Activated CD8-positive, alpha-beta T cell treated with anti-CD3 and anti-CD28 coated beads for 36 hours (primary cell): ENCODE data around the gene TTC16. TPM values are rescaled to one million over a fixed set of nuclear protein-coding genes. Genes with fewer than 3 reads are reported as not detected.
"Not testable (repeated sequence)": the region's sequence is repeated elsewhere in the genome, so short reads cannot be mapped to it uniquely, and the experiment has no call there.

ENCODE experiments used
- ATAC-seq: fragments of 200-7000 bp; cut with Tn5 transposase; one replicate; pipeline ENCODE4 v1.10.0; 2021; ENCODE audit warnings: mild to moderate bottlenecking, moderate library complexity
- CTCF ChIA-PET: fragments of 350-600 bp; sonication (Branson Sonifier 250); formaldehyde crosslinking; loops from one replicate; lab custom pipeline; 2021; ENCODE audit warnings: antibody characterized with exemption; lab: Charles Lee
- POLR2A ChIA-PET: fragments of 350-600 bp; sonication (Branson Sonifier 250); formaldehyde crosslinking; loops from one replicate; lab custom pipeline; 2021; ENCODE audit warnings: antibody characterized with exemption; lab: Charles Lee
- DNase-seq: peaks from one replicate; pipeline ENCODE4 v3.0.0-alpha.2; 2020
- H3K27ac Mint-ChIP-seq: one replicate; pipeline ENCODE4 v1.8.0; 2021; ENCODE audit warnings: mild to moderate bottlenecking, mixed read lengths
- H3K27me3 Mint-ChIP-seq: one replicate; pipeline ENCODE4 v1.8.0; 2021; ENCODE audit warnings: mixed read lengths
- H3K36me3 Mint-ChIP-seq: one replicate; pipeline ENCODE4 v1.8.0; 2021; ENCODE audit warnings: low read depth, mixed read lengths
- H3K4me1 Mint-ChIP-seq: one replicate; pipeline ENCODE4 v1.8.0; 2021; ENCODE audit warnings: low read depth, mixed read lengths
- H3K4me3 Mint-ChIP-seq: one replicate; pipeline ENCODE4 v1.8.0; 2021; ENCODE audit warnings: mild to moderate bottlenecking, moderate library complexity, mixed read lengths
- H3K9me3 Mint-ChIP-seq: one replicate; pipeline ENCODE4 v1.8.0; 2021; ENCODE audit warnings: mixed read lengths
- CTCF ChIP-seq: fragments of 200-600 bp; IDR thresholded peaks from one replicate; pipeline ENCODE4 v1.8.0; 2022; ENCODE audit warnings: antibody characterized with exemption, mild to moderate bottlenecking
- intact Hi-C: fragments of 100-400 bp; cut with micrococcal nuclease; formaldehyde crosslinking; loops from one replicate; pipeline ENCODE4 v1.10.0; 2022
- total RNA-seq, 2 experiments: library from RNA; stranded (reverse); gene quantifications; one replicate each; pipeline ENCODE4 v1.2.3, GENCODE V29; 2021

Gene TTC16
- total RNA-seq, 2 experiments from 2014 or later, result 2.1 to 2.3 TPM

GRCh38 chr9:127780126-127780885 lies 64.4 kb downstream of the TTC16 start:
- POLR2A ChIA-PET, result interaction anchor here (0.7 to 3.7 kb wide), 5 partner anchors 9 to 335 kb away, joined by 3 to 35 read pairs (median 4); partner anchors contain the start of genes LRSAM1 and RPL12
- Mint-ChIP-seq H3K4me1 (peaks cover 51% of the 10 kb centered on the region), H3K9me3 (no peaks in the 10 kb centered on the region), H3K4me3 (peak overlapping the region; percentile 10), H3K27me3 (no peaks in the 10 kb centered on the region), H3K36me3 (peaks cover 19% of the 10 kb centered on the region), H3K27ac (peak overlapping the region; percentile 99)
- DNase-seq (no peak), ATAC-seq (no peak)
- TF ChIP-seq CTCF, result no peak
- CTCF ChIA-PET, result interaction anchor here (1.3 to 10.7 kb wide), 2 partner anchors 11 to 141 kb away, joined by 3 to 144 read pairs; no protein-coding TSS in a partner anchor
- intact Hi-C loops, result loop anchor here (5.0 kb wide), 2 partner anchors 43 to 137 kb away; partner anchors contain the start of genes ST6GALNAC4 and TOR2A

- H3K4me3 Mint-ChIP-seq, ATAC-seq, H3K9me3 Mint-ChIP-seq, H3K27me3 Mint-ChIP-seq, DNase-seq: not testable (repeated sequence)
- peak overlapping the region; percentile 99 for H3K27ac Mint-ChIP-seq
- ChIA-PET CTCF (interaction anchor here (1.3 to 10.7 kb wide), 2 partner anchors 12 to 140 kb away, joined by 3 to 144 read pairs; no protein-coding TSS in a partner anchor), POLR2A (interaction anchor here (1.3 to 3.7 kb wide), 3 partner anchors 12 to 330 kb away, joined by 3 to 35 read pairs (median 9); partner anchors contain the start of genes LRSAM1 and RPL12)
- peaks cover 51% of the 10 kb centered on the region for H3K4me1 Mint-ChIP-seq
- peaks cover 19% of the 10 kb centered on the region for H3K36me3 Mint-ChIP-seq
- intact Hi-C loops, result loop anchor here (5.0 kb wide), 2 partner anchors 44 to 136 kb away; partner anchors contain the start of genes ST6GALNAC4 and TOR2A
Measured at GRCh38 chr9:127780909-127781308, 65.0 kb downstream of the TTC16 start.

Other genes starting within 250 kb of the TTC16 start
- 10 to 100 TPM; 19.2 to 23.5 TPM for gene STXBP1, start 103.8 kb upstream of the TTC16 start, total RNA-seq
- gene CFAP157, start 9.1 kb upstream of the TTC16 start, total RNA-seq, result under 1 TPM in 1 of 2 experiments, not detected in 1; 0.11 TPM
- 10 to 100 TPM; 15.9 to 16.0 TPM for gene PTRH1, start 416 bp upstream of the TTC16 start, total RNA-seq
- gene TOR2A, start 19.2 kb downstream of the TTC16 start, total RNA-seq, result 10 to 100 TPM; 14.4 to 16.1 TPM
- 10 to 100 TPM; 29.9 to 30.3 TPM for gene SH2D3C, start 62.6 kb downstream of the TTC16 start, total RNA-seq
- 10 to 100 TPM; 86.2 to 91.6 TPM for gene CDK9, start 70.0 kb downstream of the TTC16 start, total RNA-seq
- 10 to 100 TPM; 79.8 to 80.4 TPM for gene FPGS, start 86.8 kb downstream of the TTC16 start, total RNA-seq
- gene ENG, start 138.6 kb downstream of the TTC16 start, total RNA-seq, result 10 to 100 TPM; 14.2 to 15.0 TPM
- 10 to 100 TPM; 12.1 to 14.8 TPM for gene AK1, start 161.6 kb downstream of the TTC16 start, total RNA-seq
- 10 to 100 TPM; 36.9 to 38.8 TPM for gene ST6GALNAC6, start 183.5 kb downstream of the TTC16 start, total RNA-seq
- 10 to 100 TPM; 34.3 to 34.9 TPM for gene ST6GALNAC4, start 201.0 kb downstream of the TTC16 start, total RNA-seq
- gene PIP5KL1, start 214.7 kb downstream of the TTC16 start, total RNA-seq, result 1 to 10 TPM; 1.7 to 2.5 TPM
- 10 to 100 TPM; 41.3 to 43.9 TPM for gene DPM2, start 221.8 kb downstream of the TTC16 start, total RNA-seq